T-helper 1 cell (primary cell): Measurements from ENCODE around the gene VPS45.
A peak's percentile ranks its signal among the peaks of the same experiment; 100 is the strongest.
"Not testable (repeated sequence)": the region's sequence is repeated elsewhere in the genome, so short reads cannot be mapped to it uniquely, and the experiment has no call there.

Experiments
- DNase-seq, 5 donors: peaks; one replicate each; pipeline ENCODE4 v3.0.0-alpha.2; 2012 to 2020

The VPS45 gene

GRCh38 chr1:150135400-150135799 lies 67.8 kb downstream of the VPS45 start:
- not testable (repeated sequence) for DNase-seq

- DNase-seq = no peak
Measured at GRCh38 chr1:150138044-150138443, 70.5 kb downstream of the VPS45 start.

GRCh38 chr1:150141452-150141851 lies 73.9 kb downstream of the VPS45 start:
- no peak for DNase-seq

- DNase-seq = no peak
Measured at GRCh38 chr1:150142083-150142482, 74.5 kb downstream of the VPS45 start.

- DNase-seq = no peak
Measured at GRCh38 chr1:150144606-150145005, 77.0 kb downstream of the VPS45 start.

- not testable (repeated sequence) for DNase-seq
Measured at GRCh38 chr1:150146016-150146415, 78.4 kb downstream of the VPS45 start.

GRCh38 chr1:150146849-150147542 lies 79.4 kb downstream of the VPS45 start:
- DNase-seq = no peak

GRCh38 chr1:150148837-150149270 lies 81.3 kb downstream of the VPS45 start:
- no peak for DNase-seq

GRCh38 chr1:150149271-150150132 lies 81.9 kb downstream of the VPS45 start, which contains the start of gene PLEKHO1:
Gene PLEKHO1, plus strand, starts transcription at chr1:150149916. Its CDS starts 342 bp downstream, at chr1:150150258.
- peak; percentile 68 to 82 (median 80) for DNase-seq

- peak in 2 of 5 donors; percentile 20 to 23 for DNase-seq
Measured at GRCh38 chr1:150150133-150151021, 82.8 kb downstream of the VPS45 start.

GRCh38 chr1:150151291-150152181 lies 84.0 kb downstream of the VPS45 start:
- peak; percentile 43 to 85 (median 58) for DNase-seq

- peak in 1 of 5 donors; percentile 28 for DNase-seq
Measured at GRCh38 chr1:150152182-150152536, 84.6 kb downstream of the VPS45 start.

- DNase-seq = no peak
Measured at GRCh38 chr1:150152772-150153456, 85.3 kb downstream of the VPS45 start.

- no peak for DNase-seq
Measured at GRCh38 chr1:150154143-150154542, 86.6 kb downstream of the VPS45 start.

- DNase-seq = no peak
Measured at GRCh38 chr1:150155413-150156071, 88.0 kb downstream of the VPS45 start.

GRCh38 chr1:150156868-150157603 lies 89.5 kb downstream of the VPS45 start:
- DNase-seq = no peak

GRCh38 chr1:150159550-150159949 lies 92.0 kb downstream of the VPS45 start:
- DNase-seq = no peak

- peak in 1 of 5 donors; percentile 16 for DNase-seq
Measured at GRCh38 chr1:150160964-150161621, 93.5 kb downstream of the VPS45 start.
